Neural cell (in vitro differentiated cells): ENCODE data around the gene TXNDC17. TPM values are rescaled to one million over a fixed set of nuclear protein-coding genes. Genes with fewer than 3 reads are reported as not detected.

Experiments used
- H2AFZ ChIP-seq: fragments of 200-600, 300-800 bp; sonication (generic), shearing (Covaris generic); 2 replicates; pipeline ENCODE4 v1.6.0; 2014; ENCODE audit warnings: low read depth, mild to moderate bottlenecking, antibody characterized with exemption, low read length, moderate library complexity
- H3F3A ChIP-seq: fragments of 200-600 bp; shearing (Covaris generic); 2 replicates; pipeline ENCODE4 v1.6.1; 2016; ENCODE audit warnings: mild to moderate bottlenecking, moderate library complexity, mixed read lengths, antibody characterized with exemption, low read length; ENCODE audit not compliant: insufficient read depth, poor library complexity, severe bottlenecking
- H3K27ac ChIP-seq: fragments of 200-600, 300-800 bp; sonication (generic), shearing (Covaris generic); 2 replicates; pipeline ENCODE4 v1.5.1; 2014; ENCODE audit warnings: mild to moderate bottlenecking, low read length, moderate library complexity
- H3K27me3 ChIP-seq: fragments of 300-800, 200-600 bp; sonication (generic), shearing (Covaris generic); 2 replicates; pipeline ENCODE4 v1.6.0; 2014; ENCODE audit warnings: mild to moderate bottlenecking, low read depth, low read length, moderate library complexity; ENCODE audit not compliant: insufficient read depth
- H3K36me3 ChIP-seq: fragments of 300-800, 200-600 bp; sonication (generic), shearing (Covaris generic); 2 replicates; pipeline ENCODE4 v1.5.1; 2014; ENCODE audit warnings: mild to moderate bottlenecking, antibody characterized with exemption, low read length, moderate library complexity; ENCODE audit not compliant: insufficient read depth
- H3K4me2 ChIP-seq: fragments of 300-800, 200-600 bp; sonication (generic), shearing (Covaris generic); 2 replicates; pipeline ENCODE4 v1.6.0; 2014; ENCODE audit warnings: mild to moderate bottlenecking, low read length
- H3K4me3 ChIP-seq: fragments of 300-800, 200-600 bp; sonication (generic), shearing (Covaris generic); 2 replicates; pipeline ENCODE4 v1.5.1; 2014; ENCODE audit warnings: mild to moderate bottlenecking, low read length, moderate library complexity
- H3K79me2 ChIP-seq: fragments of 200-600 bp; shearing (Covaris generic); replicated peaks from 2 replicates; pipeline ENCODE4 v1.6.0; 2014; ENCODE audit warnings: mild to moderate bottlenecking, low read length, moderate library complexity; ENCODE audit not compliant: insufficient read depth
- H3K9ac ChIP-seq: fragments of 300-800, 200-600 bp; sonication (generic), shearing (Covaris generic); 2 replicates; pipeline ENCODE4 v1.6.1; 2016; ENCODE audit warnings: mild to moderate bottlenecking, low read length, mixed read lengths
- H3K9me2 ChIP-seq: fragments of 200-600 bp; shearing (Covaris generic); 2 replicates; pipeline ENCODE4 v1.6.1; 2016; ENCODE audit warnings: mild to moderate bottlenecking, low read length, mixed read lengths; ENCODE audit not compliant: insufficient read depth
- H3K9me3 ChIP-seq: fragments of 200-600, 300-800 bp; sonication (generic), shearing (Covaris generic); 2 replicates; pipeline ENCODE4 v1.6.1; 2016; ENCODE audit warnings: mild to moderate bottlenecking, mixed run types, low read length, moderate library complexity, mixed read lengths
- H4K20me1 ChIP-seq: fragments of 200-600 bp; shearing (Covaris generic); 2 replicates; pipeline ENCODE4 v1.6.1; 2016; ENCODE audit warnings: mild to moderate bottlenecking, mixed run types; ENCODE audit not compliant: insufficient read depth
- EP300 ChIP-seq: fragments of 450-650 bp; conservative IDR thresholded peaks from 2 replicates; pipeline ENCODE4 v1.6.1; 2014; ENCODE audit warnings: antibody characterized with exemption, mild to moderate bottlenecking, moderate library complexity; ENCODE audit not compliant: poor library complexity, severe bottlenecking
- EZH2 ChIP-seq: fragments of 200-600, 300-800 bp; shearing (Covaris generic), sonication (generic); IDR thresholded peaks from 2 replicates; pipeline ENCODE4 v1.6.1; 2014; ENCODE audit warnings: antibody characterized with exemption, low read length, borderline replicate concordance, mild to moderate bottlenecking; ENCODE audit not compliant: insufficient read depth, poor library complexity, severe bottlenecking
- MXI1 ChIP-seq: fragments of 450-650 bp; conservative IDR thresholded peaks from 2 replicates; pipeline ENCODE4 v1.6.1; 2014; ENCODE audit warnings: antibody characterized with exemption, mild to moderate bottlenecking; ENCODE audit not compliant: poor library complexity, severe bottlenecking
- POLR2AphosphoS5 ChIP-seq: IDR thresholded peaks from 2 replicates; pipeline ENCODE4 v1.6.1; 2012
- RAD21 ChIP-seq: fragments of 450-650 bp; conservative IDR thresholded peaks from 2 replicates; pipeline ENCODE4 v1.6.1; 2014; ENCODE audit warnings: antibody characterized with exemption, mild to moderate bottlenecking, moderate library complexity
- SMC3 ChIP-seq: fragments of 450-650 bp; conservative IDR thresholded peaks from 2 replicates; pipeline ENCODE4 v1.6.1; 2014; ENCODE audit warnings: antibody characterized with exemption, mild to moderate bottlenecking, moderate library complexity; ENCODE audit not compliant: poor library complexity
- TAF1 ChIP-seq: IDR thresholded peaks from 2 replicates; pipeline ENCODE4 v1.6.1; 2012; ENCODE audit warnings: low read depth
- polyA plus RNA-seq: library from polyadenylated mRNA; depleted of rRNA; stranded (reverse); fragments of >200 nt; gene quantifications from 2 replicates; pipeline ENCODE4 v1.2.3, GENCODE V29; 2014
- TF ChIP-seq, protein P1 (sequence below): IDR thresholded peaks from 2 replicates; pipeline ENCODE4 v1.6.1; 2012; ENCODE audit warnings: borderline replicate concordance
- TF ChIP-seq, protein P2 (sequence below): fragments of 450-650 bp; IDR thresholded peaks from 2 replicates; pipeline ENCODE4 v1.5.1; 2014; ENCODE audit warnings: antibody characterized with exemption, mild to moderate bottlenecking, moderate library complexity; ENCODE audit not compliant: poor library complexity, severe bottlenecking

The TXNDC17 gene
- polyA plus RNA-seq, 1 donor from 2014 or later = 216 TPM

DNA sequence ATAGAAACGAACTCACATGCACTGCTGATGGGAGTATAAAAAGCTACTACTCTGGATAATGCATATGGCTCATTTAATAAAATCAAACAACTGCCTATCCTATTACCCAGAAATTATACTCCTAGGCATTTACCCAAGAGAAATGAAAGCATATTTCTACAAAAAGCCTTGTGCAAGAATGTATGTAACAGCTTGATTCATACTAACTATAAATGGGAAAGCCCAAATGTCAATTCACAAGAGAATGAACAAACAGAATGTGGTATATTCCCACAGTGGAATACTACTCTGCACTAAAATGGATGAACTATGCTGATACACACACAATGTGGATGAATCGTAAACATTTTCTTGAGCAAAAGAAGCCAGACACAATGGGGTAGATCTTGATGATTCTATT lies 38.7 kb upstream of the TXNDC17 start:
- Histone ChIP-seq H3K9me3 (no peaks in the 10 kb centered on the region), H3K9me2 (no peaks in the 10 kb centered on the region), H3K36me3 (peaks cover 11% of the 10 kb centered on the region), H3K9ac (no peak overlapping the region), H3K4me3 (no peak overlapping the region), H3K27me3 (no peaks in the 10 kb centered on the region), H2AFZ (no peak overlapping the region), H3K27ac (no peak overlapping the region), H3K4me2 (no peak overlapping the region), H4K20me1 (no peaks in the 10 kb centered on the region), H3K79me2 (no peaks in the 10 kb centered on the region), H3F3A (no peaks in the 10 kb centered on the region)
- TF ChIP-seq MXI1 = no peak
- TF ChIP-seq EP300 = no peak
- TF ChIP-seq SMC3 = no peak
- TF ChIP-seq TAF1 = no peak

DNA sequence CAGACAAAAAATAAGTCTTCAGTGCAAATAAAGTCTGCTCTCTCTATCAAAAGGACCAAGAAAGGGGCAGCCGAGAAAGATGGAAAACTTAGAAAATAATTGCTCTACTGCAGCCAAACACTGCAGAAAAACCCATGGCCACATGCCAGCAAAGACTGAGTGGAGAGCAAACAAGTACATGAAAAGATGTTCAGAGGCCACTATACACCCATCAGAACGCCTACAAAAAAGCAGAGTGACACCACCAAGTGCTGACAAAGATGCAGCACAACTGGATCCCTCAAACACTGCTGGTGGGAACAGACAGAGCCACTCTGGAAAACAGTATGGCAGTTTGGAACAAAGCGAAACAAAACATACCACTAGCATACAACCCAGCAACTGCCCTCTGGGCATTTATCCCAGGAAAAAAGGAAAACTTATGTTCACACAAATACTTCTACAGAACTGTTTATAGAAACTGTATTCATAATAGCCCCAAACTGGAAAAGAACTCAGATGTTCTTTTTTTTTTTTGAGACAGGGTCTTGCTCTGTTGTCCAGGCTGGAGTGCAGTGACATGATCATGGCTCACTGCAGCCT lies 37.0 kb upstream of the TXNDC17 start:
- Histone ChIP-seq H3K9me3 (no peaks in the 10 kb centered on the region), H3K9me2 (no peaks in the 10 kb centered on the region), H3K4me3 (no peak overlapping the region), H4K20me1 (no peaks in the 10 kb centered on the region), H3K9ac (no peak overlapping the region), H3K4me2 (no peak overlapping the region), H3F3A (no peaks in the 10 kb centered on the region), H3K27ac (no peak overlapping the region), H2AFZ (no peak overlapping the region), H3K79me2 (no peaks in the 10 kb centered on the region), H3K36me3 (peaks cover 11% of the 10 kb centered on the region), H3K27me3 (no peaks in the 10 kb centered on the region)
- no peak for TF ChIP-seq SMC3
- TF ChIP-seq POLR2AphosphoS5 = no peak
- no peak for TF ChIP-seq EZH2
- TF ChIP-seq, protein P1, sequence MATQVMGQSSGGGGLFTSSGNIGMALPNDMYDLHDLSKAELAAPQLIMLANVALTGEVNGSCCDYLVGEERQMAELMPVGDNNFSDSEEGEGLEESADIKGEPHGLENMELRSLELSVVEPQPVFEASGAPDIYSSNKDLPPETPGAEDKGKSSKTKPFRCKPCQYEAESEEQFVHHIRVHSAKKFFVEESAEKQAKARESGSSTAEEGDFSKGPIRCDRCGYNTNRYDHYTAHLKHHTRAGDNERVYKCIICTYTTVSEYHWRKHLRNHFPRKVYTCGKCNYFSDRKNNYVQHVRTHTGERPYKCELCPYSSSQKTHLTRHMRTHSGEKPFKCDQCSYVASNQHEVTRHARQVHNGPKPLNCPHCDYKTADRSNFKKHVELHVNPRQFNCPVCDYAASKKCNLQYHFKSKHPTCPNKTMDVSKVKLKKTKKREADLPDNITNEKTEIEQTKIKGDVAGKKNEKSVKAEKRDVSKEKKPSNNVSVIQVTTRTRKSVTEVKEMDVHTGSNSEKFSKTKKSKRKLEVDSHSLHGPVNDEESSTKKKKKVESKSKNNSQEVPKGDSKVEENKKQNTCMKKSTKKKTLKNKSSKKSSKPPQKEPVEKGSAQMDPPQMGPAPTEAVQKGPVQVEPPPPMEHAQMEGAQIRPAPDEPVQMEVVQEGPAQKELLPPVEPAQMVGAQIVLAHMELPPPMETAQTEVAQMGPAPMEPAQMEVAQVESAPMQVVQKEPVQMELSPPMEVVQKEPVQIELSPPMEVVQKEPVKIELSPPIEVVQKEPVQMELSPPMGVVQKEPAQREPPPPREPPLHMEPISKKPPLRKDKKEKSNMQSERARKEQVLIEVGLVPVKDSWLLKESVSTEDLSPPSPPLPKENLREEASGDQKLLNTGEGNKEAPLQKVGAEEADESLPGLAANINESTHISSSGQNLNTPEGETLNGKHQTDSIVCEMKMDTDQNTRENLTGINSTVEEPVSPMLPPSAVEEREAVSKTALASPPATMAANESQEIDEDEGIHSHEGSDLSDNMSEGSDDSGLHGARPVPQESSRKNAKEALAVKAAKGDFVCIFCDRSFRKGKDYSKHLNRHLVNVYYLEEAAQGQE = no peak
- no peak for TF ChIP-seq MXI1
- TF ChIP-seq, protein P2, sequence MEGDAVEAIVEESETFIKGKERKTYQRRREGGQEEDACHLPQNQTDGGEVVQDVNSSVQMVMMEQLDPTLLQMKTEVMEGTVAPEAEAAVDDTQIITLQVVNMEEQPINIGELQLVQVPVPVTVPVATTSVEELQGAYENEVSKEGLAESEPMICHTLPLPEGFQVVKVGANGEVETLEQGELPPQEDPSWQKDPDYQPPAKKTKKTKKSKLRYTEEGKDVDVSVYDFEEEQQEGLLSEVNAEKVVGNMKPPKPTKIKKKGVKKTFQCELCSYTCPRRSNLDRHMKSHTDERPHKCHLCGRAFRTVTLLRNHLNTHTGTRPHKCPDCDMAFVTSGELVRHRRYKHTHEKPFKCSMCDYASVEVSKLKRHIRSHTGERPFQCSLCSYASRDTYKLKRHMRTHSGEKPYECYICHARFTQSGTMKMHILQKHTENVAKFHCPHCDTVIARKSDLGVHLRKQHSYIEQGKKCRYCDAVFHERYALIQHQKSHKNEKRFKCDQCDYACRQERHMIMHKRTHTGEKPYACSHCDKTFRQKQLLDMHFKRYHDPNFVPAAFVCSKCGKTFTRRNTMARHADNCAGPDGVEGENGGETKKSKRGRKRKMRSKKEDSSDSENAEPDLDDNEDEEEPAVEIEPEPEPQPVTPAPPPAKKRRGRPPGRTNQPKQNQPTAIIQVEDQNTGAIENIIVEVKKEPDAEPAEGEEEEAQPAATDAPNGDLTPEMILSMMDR = no peak
- TF ChIP-seq EP300 = no peak
- no peak for TF ChIP-seq RAD21
- TF ChIP-seq TAF1 = no peak
